HG02610 (cell line): ENCODE results near the gene HOMER2.
"Not testable (repeated sequence)": the region's sequence is repeated elsewhere in the genome, so short reads cannot be mapped to it uniquely, and the experiment has no call there.

Source experiments
- ATAC-seq: cut with Tn5 transposase; IDR thresholded peaks from one replicate; pipeline ENCODE4 v1.9.1; 2021; ENCODE audit warnings: mild to moderate bottlenecking, moderate library complexity; ENCODE audit not compliant: unreplicated experiment

Gene HOMER2

DNA sequence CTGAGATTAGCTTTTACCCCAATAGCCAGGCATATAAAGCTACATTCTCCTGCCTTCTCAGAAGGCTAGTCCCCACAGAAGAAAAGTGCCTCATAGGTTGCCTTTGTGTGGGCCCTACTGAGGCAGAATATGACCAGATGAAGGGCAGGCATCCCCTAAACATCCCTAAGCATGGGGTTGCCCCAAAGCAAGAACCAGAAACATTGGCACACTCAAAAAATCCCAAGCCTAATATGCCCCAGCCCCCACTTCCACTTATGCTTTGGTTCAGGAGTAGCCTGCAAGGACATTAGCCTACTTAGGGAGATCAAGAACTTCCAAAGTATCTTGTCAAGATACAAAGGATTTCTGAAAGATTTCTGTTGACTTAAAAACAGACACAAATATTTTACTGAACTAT, 113.4 kb downstream of the HOMER2 start:
- ATAC-seq = no peak

DNA sequence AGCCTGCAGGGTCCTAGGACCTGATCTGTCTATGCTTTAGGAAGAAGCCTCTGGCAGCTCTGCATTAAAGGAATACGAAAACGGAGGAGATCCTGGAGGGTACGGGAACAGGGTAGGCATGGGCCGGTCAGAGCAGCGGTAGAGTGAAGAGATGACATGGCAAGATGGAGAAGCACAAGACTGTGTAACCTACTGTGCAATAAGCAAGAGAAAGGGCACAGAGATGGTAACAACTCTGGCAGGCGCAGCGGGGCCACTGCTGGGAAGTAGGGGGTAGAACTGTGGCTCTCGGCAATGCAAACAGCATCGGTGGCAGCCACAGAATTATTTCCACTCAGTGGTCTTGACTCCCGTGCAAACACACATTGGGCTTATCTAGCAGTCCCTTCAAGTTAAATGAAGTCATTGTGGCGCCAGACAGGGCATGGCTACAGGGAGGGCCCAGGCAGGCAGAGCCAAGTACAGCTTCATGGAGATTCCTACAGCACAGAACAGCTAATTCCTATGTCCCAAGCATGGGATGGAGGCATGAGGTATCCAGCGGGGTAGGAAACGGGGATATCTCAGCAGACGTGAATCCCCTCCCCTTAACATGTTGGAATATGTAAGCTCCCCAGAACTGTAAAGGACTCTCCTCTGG, 114.3 kb downstream of the HOMER2 start:
- ATAC-seq = no peak

- ATAC-seq = no peak
These were observed 117.1 kb downstream of the HOMER2 start for GRCh38 chr15:82835391-82835917.

- no peak for ATAC-seq
These were observed 119.2 kb downstream of the HOMER2 start for GRCh38 chr15:82833362-82833682.

GRCh38 chr15:82832601-82833361, 119.7 kb downstream of the HOMER2 start:
- ATAC-seq = peak; percentile 87

- ATAC-seq = no peak
These were observed 120.5 kb downstream of the HOMER2 start for GRCh38 chr15:82831894-82832600.

DNA sequence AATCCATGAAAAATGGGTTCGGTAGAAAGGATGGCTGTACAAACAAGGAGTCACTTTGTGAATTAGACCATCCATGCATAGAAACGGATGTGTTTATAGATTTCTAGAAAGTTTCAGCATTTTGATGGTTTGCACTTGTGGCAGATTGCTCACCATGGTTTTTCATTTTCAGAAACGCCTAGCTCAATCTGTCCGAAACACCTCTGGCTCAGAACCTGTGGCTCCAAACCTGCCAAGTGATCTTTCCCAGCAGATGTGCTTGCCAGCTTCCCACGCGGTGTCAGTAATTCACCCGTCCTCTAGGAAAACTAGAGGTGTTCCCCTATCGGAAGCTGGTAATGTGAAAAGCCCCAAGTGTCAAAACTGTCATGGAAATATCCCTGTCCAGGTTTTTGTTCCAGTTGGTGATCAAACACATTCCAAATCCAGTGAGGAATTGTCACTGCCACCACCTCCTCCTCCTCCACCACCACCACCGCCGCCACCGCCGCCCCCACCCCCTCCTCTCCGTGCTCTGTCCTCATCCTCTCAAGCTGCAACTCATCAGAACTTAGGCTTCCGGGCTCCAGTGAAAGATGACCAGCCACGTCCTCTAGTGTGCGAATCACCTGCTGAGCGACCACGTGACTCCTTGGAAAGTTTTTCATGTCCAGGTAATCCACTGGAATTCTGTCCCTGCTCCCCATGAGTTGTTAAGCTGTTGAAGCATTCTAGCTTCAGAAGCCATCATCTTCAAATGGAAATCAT, 121.9 kb downstream of the HOMER2 start:
- ATAC-seq = no peak

- ATAC-seq = no peak
These were observed 123.3 kb downstream of the HOMER2 start for GRCh38 chr15:82829234-82829633.

DNA sequence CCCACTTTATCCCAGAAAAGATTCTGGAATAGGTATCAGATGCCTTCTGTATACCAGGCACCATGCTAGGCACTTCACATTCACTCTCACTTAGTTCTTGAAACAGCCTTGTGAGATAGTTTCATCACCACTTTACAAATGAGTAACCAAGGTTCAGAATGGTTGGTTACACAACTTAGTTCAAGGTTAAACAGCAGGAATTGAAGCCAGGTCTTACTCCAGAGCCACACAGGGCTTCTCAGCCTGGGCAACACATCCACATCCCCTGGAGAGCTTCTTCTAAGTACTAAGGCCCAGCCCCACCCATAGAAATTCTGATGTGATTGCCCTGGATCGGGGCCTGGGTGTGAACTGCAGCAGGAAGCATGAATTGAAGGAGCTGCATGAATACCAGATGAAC, 124.4 kb downstream of the HOMER2 start:
- ATAC-seq = no peak

GRCh38 chr15:82823049-82823448, 129.5 kb downstream of the HOMER2 start:
- ATAC-seq = no peak

- ATAC-seq = not testable (repeated sequence)
These were observed 130.7 kb downstream of the HOMER2 start for GRCh38 chr15:82821851-82822250.

GRCh38 chr15:82821396-82821795, 131.1 kb downstream of the HOMER2 start:
- not testable (repeated sequence) for ATAC-seq

GRCh38 chr15:82820128-82820527, 132.4 kb downstream of the HOMER2 start:
- no peak for ATAC-seq

- ATAC-seq = no peak
These were observed 139.5 kb downstream of the HOMER2 start for GRCh38 chr15:82812994-82813393.

GRCh38 chr15:82810890-82811426, 141.6 kb downstream of the HOMER2 start:
- ATAC-seq = no peak

- ATAC-seq = peak; percentile 3
These were observed 142.2 kb downstream of the HOMER2 start for GRCh38 chr15:82810061-82810889.

DNA sequence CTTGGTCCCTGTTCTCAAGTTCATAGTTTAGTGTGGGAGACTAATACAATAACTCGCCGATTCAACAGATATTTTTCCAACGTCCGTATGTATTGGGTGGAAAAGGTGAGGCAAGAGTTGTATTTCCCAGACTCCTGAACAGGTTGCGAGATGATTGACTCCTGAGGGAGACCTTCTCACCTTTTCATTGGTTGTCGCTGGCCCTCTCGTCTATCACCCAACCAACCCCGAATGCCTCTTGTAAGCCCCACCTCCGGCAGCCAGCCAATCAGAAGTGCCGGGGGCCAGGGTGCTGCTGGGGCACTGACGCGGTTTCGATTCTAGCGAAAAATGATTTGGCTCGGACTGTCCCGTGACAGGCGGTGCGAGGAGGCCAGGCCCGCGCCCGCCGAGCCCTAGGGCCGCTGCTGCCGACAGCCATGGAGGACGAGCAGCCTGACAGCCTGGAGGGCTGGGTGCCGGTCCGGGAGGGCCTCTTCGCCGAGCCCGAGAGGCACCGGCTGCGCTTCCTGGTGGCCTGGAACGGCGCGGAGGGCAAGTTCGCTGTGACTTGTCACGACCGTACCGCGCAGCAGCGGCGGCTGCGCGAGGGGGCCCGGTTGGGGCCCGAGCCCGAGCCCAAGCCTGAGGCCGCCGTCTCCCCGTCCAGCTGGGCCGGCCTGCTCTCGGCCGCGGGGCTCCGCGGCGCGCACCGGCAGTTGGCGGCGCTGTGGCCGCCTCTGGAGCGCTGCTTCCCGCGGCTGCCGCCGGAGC, 143.0 kb downstream of the HOMER2 start, which contains the start of gene WHAMM:
TSS of gene WHAMM (plus strand) at position 321 of the 753 bp plus-strand sequence. CDS start at position 420, 99 bp downstream.
- ATAC-seq = peak; percentile 80

DNA sequence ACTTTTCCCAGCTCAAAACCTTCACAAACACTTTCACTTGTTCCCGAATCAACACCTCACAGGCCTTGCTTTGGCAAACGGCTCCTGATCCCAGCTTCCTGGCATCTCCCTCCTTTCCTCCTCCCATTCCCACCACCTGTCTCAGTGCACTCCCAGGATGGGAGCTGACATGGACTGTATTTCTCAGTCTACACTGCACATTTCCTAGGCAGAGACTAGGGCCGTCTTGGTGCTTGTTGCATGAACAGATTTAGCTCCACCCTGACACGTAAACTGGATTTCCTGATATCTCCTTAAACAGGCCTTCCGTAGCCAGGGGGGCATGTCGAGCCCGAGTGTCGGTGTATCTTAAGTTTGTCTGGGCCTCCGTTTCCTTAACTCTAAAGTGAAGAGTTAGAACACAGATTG, 143.9 kb downstream of the HOMER2 start:
- no peak for ATAC-seq
